Trophoblast cell (in vitro differentiated cells and primary cell): ENCODE data around the gene CLTC. TPM values are rescaled to one million over a fixed set of nuclear protein-coding genes. Genes with fewer than 3 reads are reported as not detected.
"Not testable (repeated sequence)": the region's sequence is repeated elsewhere in the genome, so short reads cannot be mapped to it uniquely, and the experiment has no call there.

Experiments
- DNase-seq, 2 donors: peaks; one replicate each; pipeline ENCODE4 v3.0.0-alpha.2; 2016
- H2AFZ ChIP-seq: 2 replicates; pipeline ENCODE4 v1.6.1; 2013; ENCODE audit warnings: low read length, moderate library complexity, mild to moderate bottlenecking; ENCODE audit not compliant: insufficient read depth, poor library complexity
- H2AK5ac ChIP-seq: 2 replicates; pipeline ENCODE4 v1.6.1; 2013; ENCODE audit warnings: mild to moderate bottlenecking, low read length
- H2BK120ac ChIP-seq: 2 replicates; pipeline ENCODE4 v1.6.1; 2013; ENCODE audit warnings: low read length, mild to moderate bottlenecking, moderate library complexity; ENCODE audit not compliant: insufficient read depth, poor library complexity
- H2BK12ac ChIP-seq: 2 replicates; pipeline ENCODE4 v1.6.1; 2013; ENCODE audit warnings: mild to moderate bottlenecking, low read length, moderate library complexity
- H2BK5ac ChIP-seq: 2 replicates; pipeline ENCODE4 v1.6.1; 2013; ENCODE audit warnings: low read length, low read depth, moderate library complexity, mild to moderate bottlenecking; ENCODE audit not compliant: poor library complexity
- H3K14ac ChIP-seq: 2 replicates; pipeline ENCODE4 v1.6.1; 2013; ENCODE audit warnings: mild to moderate bottlenecking, low read length
- H3K18ac ChIP-seq: 2 replicates; pipeline ENCODE4 v1.6.1; 2013; ENCODE audit warnings: mild to moderate bottlenecking, low read length
- H3K23ac ChIP-seq: 2 replicates; pipeline ENCODE4 v1.6.1; 2013; ENCODE audit warnings: low read length
- H3K27ac ChIP-seq: 2 replicates; pipeline ENCODE4 v1.5.1; 2013; ENCODE audit warnings: low read depth, mild to moderate bottlenecking, inconsistent platforms, low read length, moderate library complexity
- H3K27me3 ChIP-seq: 2 replicates; pipeline ENCODE4 v1.6.1; 2013; ENCODE audit warnings: inconsistent platforms, mild to moderate bottlenecking, low read length, moderate library complexity; ENCODE audit not compliant: insufficient read depth
- H3K36me3 ChIP-seq, 2 experiments: 1 replicate in 1 of 2; 2 replicates in 1 of 2; pipeline ENCODE4 v1.6.1; 2013; ENCODE audit warnings: low read length in 2 of 2, mild to moderate bottlenecking in 2 of 2, moderate library complexity in 1 of 2; ENCODE audit not compliant: insufficient read depth in 2 of 2, control insufficient read depth in 1 of 2
- H3K4ac ChIP-seq: 2 replicates; pipeline ENCODE4 v1.6.1; 2013; ENCODE audit warnings: low read depth, mild to moderate bottlenecking, low read length, moderate library complexity
- H3K4me1 ChIP-seq, 2 experiments: 1 replicate in 1 of 2; 2 replicates in 1 of 2; pipeline ENCODE4 v1.6.1; 2013; ENCODE audit warnings: low read length in 2 of 2, mild to moderate bottlenecking in 2 of 2, moderate library complexity in 1 of 2; ENCODE audit not compliant: insufficient read depth in 2 of 2, control insufficient read depth in 1 of 2
- H3K4me2 ChIP-seq: 2 replicates; pipeline ENCODE4 v1.6.1; 2013; ENCODE audit warnings: inconsistent platforms, mild to moderate bottlenecking, low read length, moderate library complexity
- H3K4me3 ChIP-seq: 2 replicates; pipeline ENCODE4 v1.5.1; 2013; ENCODE audit warnings: mild to moderate bottlenecking, low read depth, low read length, inconsistent platforms
- H3K79me1 ChIP-seq: one replicate; pipeline ENCODE4 v1.6.1; 2013; ENCODE audit warnings: low read length
- H3K79me2 ChIP-seq: 2 replicates; pipeline ENCODE4 v1.6.1; 2013; ENCODE audit warnings: low read length, mild to moderate bottlenecking; ENCODE audit not compliant: control insufficient read depth, insufficient read depth, poor library complexity
- H3K9ac ChIP-seq: 2 replicates; pipeline ENCODE4 v1.6.1; 2013; ENCODE audit warnings: mild to moderate bottlenecking, low read length
- H3K9me3 ChIP-seq: 2 replicates; pipeline ENCODE4 v1.6.1; 2013; ENCODE audit warnings: low read depth, mild to moderate bottlenecking, control low read depth, inconsistent platforms, low read length; ENCODE audit not compliant: insufficient read depth
- H4K12ac ChIP-seq: 2 replicates; pipeline ENCODE4 v1.6.1; 2013; ENCODE audit warnings: low read depth, mild to moderate bottlenecking, low read length, moderate library complexity
- H4K8ac ChIP-seq: 2 replicates; pipeline ENCODE4 v1.6.1; 2013; ENCODE audit warnings: low read depth, mild to moderate bottlenecking, low read length, moderate library complexity
- H4K91ac ChIP-seq: one replicate; pipeline ENCODE4 v1.6.1; 2013; ENCODE audit warnings: low read depth, mild to moderate bottlenecking, low read length, moderate library complexity
- WGBS: extraction: QIAGEN DNeasy Blood & Tissue Kit; methylation state at CpG from one replicate; pipeline ENCODE4 v1.1.7; 2013; ENCODE audit warnings: missing lambda C conversion rate; ENCODE audit not compliant: insufficient read length, insufficient coverage; ENCODE audit errors: extremely low coverage; 5-methylcytosine and 5-hydroxymethylcytosine counted together
- polyA plus RNA-seq: library from polyadenylated mRNA; stranded (reverse); fragments of 200-250 nt; gene quantifications from 2 replicates; pipeline ENCODE4 v1.2.3, GENCODE V29; 2013

CLTC gene
- polyA plus RNA-seq, result 234 and 254 TPM in 2 replicates

DNA sequence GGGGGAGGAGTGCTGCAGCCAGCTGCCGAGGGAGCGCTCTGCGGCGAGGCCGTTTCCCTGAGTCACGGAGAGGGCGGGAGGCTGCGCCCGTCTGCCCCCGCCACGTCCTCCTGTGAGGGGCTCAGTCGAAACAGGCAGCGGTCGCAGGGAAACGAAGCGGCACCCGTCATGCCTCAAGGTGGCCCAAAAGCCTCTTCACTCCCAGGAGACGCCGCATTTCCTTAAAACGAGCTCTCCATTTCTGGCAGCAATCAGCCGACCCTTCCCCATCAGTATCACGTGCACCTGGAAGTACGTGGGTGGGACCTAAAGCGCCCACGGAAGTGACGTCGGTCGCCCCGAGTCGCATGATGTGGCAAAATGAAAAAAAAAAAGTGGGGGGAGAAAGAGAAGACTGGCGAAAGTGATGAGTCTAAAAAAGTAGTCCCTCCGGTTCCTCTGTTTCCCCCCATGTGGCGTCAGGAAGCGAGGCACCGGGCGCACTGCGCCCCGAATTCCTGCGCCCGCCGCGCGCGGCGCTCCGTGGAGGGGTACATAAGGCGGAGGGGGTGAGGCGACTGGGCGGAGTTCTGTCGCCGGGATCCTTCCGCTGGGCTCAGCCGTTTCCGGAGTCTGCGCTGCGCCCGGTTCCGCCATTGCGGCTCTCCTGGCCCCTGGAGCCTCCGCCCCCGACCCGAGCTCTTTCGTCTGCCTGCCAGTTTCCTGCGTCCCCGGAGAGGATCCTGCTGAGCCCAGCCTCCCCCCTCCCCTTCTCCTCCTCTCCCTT lies at the start of gene CLTC:
CLTC (plus strand) TSS at position 598 of the 766 bp plus-strand sequence. CDS start 237 bp downstream, outside the sequence.
- Histone ChIP-seq H3K18ac (peak within 1 kb of the TSS; percentile 100), H2AK5ac (peak within 1 kb of the TSS; percentile 100), H3K4me2 (peak within 1 kb of the TSS; percentile 84), H2BK5ac (peak within 1 kb of the TSS; percentile 100), H3K79me1 (peaks cover 19% of the 10 kb centered on the region), H3K4ac (peak within 1 kb of the TSS; percentile 100), H3K36me3 (peaks cover 0 to 3% of the 10 kb centered on the region in 2 experiments), H3K27me3 (no peaks in the 10 kb centered on the region), H4K8ac (peak within 1 kb of the TSS; percentile 98), H3K79me2 (peaks cover 22% of the 10 kb centered on the region), H3K14ac (peak within 1 kb of the TSS; percentile 100), H2BK12ac (peak within 1 kb of the TSS; percentile 69), H3K9ac (peak within 1 kb of the TSS; percentile 95), H3K4me3 (peak within 1 kb of the TSS; percentile 99), H2AFZ (peak within 1 kb of the TSS; percentile 95), H2BK120ac (peak within 1 kb of the TSS; percentile 100), H3K9me3 (no peaks in the 10 kb centered on the region), H4K91ac (peak within 1 kb of the TSS; percentile 100), H3K27ac (peak within 1 kb of the TSS; percentile 99), H4K12ac (peak within 1 kb of the TSS; percentile 100), H3K4me1 (peaks cover 3% of the 10 kb centered on the region in 2 experiments), H3K23ac (no peak within 1 kb of the TSS)
- DNase-seq, result peak; percentile 93 to 94
- no CpG with 5 or more reads among the region's 65 CpGs for WGBS

DNA sequence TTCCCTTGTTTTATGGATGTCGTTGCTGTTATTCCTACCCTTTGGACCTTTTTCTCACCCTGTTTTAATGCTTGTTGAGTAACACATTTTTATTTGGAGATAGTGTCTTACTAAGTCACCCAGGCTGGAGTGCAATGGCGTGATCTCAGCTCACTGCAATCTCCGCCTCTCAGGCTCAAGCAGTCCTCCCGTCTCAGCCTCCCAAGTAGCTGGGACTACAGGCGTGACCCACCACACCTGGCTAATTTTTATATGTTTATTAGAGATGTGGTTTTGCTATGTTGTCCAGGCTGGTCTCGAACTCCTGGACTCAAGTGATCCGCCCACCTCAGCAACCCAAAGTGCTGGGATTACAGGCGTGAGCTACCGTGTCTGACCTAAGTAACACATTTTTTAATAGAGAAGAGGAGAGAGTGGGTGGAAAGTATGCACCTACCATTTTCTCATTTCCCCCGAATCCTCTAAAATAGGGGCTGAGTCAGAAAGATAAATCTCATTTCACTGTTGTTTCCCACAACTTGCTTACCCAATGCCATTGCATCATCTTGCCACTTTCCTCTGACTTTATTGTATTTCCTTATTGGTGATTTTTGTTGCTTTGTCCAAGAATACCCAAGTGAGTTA lies 47.3 kb upstream of the CLTC start:
- no peak overlapping the region for H3K23ac ChIP-seq
- no peak overlapping the region for H2BK120ac ChIP-seq
- no peak overlapping the region for H2AFZ ChIP-seq
- WGBS, result no CpG with 5 or more reads among the region's 10 CpGs
- H3K79me1 ChIP-seq, result no peaks in the 10 kb centered on the region
- no peaks in the 10 kb centered on the region for H3K4me1 ChIP-seq
- no peak overlapping the region for H3K27ac ChIP-seq
- H3K14ac ChIP-seq, result no peak overlapping the region
- H3K18ac ChIP-seq, result no peak overlapping the region
- H4K8ac ChIP-seq, result no peak overlapping the region
- peaks cover 2% of the 10 kb centered on the region in 2 experiments for H3K36me3 ChIP-seq
- H3K9me3 ChIP-seq, result no peaks in the 10 kb centered on the region
- H4K12ac ChIP-seq, result no peak overlapping the region
- no peak overlapping the region for H3K9ac ChIP-seq
- DNase-seq, result no peak
- no peak overlapping the region for H3K4ac ChIP-seq
- no peaks in the 10 kb centered on the region for H3K79me2 ChIP-seq
- no peak overlapping the region for H2AK5ac ChIP-seq
- H3K4me3 ChIP-seq, result no peak overlapping the region
- H2BK12ac ChIP-seq, result no peak overlapping the region
- no peak overlapping the region for H2BK5ac ChIP-seq
- H3K4me2 ChIP-seq, result no peak overlapping the region
- no peaks in the 10 kb centered on the region for H3K27me3 ChIP-seq
- H4K91ac ChIP-seq, result no peak overlapping the region

- H3K4me3 ChIP-seq, H2AFZ ChIP-seq, H4K91ac ChIP-seq, H4K12ac ChIP-seq, H4K8ac ChIP-seq, H3K79me2 ChIP-seq, H3K27ac ChIP-seq, H2AK5ac ChIP-seq, H3K18ac ChIP-seq, H2BK120ac ChIP-seq, H3K79me1 ChIP-seq, H3K23ac ChIP-seq, H3K9ac ChIP-seq, H3K27me3 ChIP-seq, H3K9me3 ChIP-seq, H3K14ac ChIP-seq, H3K4ac ChIP-seq, H3K4me1 ChIP-seq, DNase-seq, H2BK12ac ChIP-seq, H3K36me3 ChIP-seq, H3K4me2 ChIP-seq, H2BK5ac ChIP-seq: not testable (repeated sequence)
- no CpG with 5 or more reads among the region's 1 CpG for WGBS
These were observed 35.5 kb upstream of the CLTC start for GRCh38 chr17:59584168-59584567.

DNA sequence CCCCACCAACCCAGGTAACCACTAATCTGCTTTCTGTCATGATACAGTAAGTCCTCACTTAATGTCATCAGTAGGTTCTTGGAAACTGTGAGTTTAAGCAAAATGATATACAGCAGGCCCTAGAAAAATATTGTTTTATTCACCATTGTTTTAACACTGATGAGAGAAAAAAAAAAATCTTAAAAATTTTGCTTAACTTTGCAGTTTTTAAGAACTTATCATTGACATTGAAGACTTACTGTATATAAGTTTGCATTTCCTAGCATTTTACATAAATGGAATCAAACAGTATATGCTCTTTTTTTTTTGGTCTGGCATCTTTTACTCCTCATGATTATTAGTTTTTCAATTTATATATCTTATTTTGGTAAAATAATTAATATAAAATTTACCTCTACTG lies 19.5 kb upstream of the CLTC start:
- no peak for DNase-seq
- Histone ChIP-seq H4K8ac (no peak overlapping the region), H4K91ac (no peak overlapping the region), H3K4ac (no peak overlapping the region), H2BK5ac (no peak overlapping the region), H3K14ac (no peak overlapping the region), H3K27me3 (no peaks in the 10 kb centered on the region), H3K18ac (no peak overlapping the region), H2BK120ac (no peak overlapping the region), H2BK12ac (no peak overlapping the region), H3K9ac (no peak overlapping the region), H4K12ac (no peak overlapping the region), H3K4me1 (no peaks in the 10 kb centered on the region), H3K79me2 (no peaks in the 10 kb centered on the region), H3K36me3 (peaks cover 1 to 4% of the 10 kb centered on the region in 2 experiments), H3K23ac (no peak overlapping the region), H3K9me3 (no peaks in the 10 kb centered on the region), H2AFZ (no peak overlapping the region), H3K79me1 (no peaks in the 10 kb centered on the region), H3K27ac (no peak overlapping the region), H2AK5ac (no peak overlapping the region), H3K4me2 (no peak overlapping the region), H3K4me3 (no peak overlapping the region)
